NCI-H526 treated with DMSO at 0.1 percent for 48 hours (cell line): ENCODE results near the gene PPFIA3.
"Not testable (repeated sequence)": the region's sequence is repeated elsewhere in the genome, so short reads cannot be mapped to it uniquely, and the experiment has no call there.

Source experiments
- DNase-seq: peaks from one replicate; lab custom pipeline; 2025; lab: John Stamatoyannopoulos, UW

The PPFIA3 gene

GRCh38 chr19:49125025-49125731 lies 5.8 kb downstream of the PPFIA3 start:
- DNase-seq, result no peak

GRCh38 chr19:49126575-49126974 lies 7.2 kb downstream of the PPFIA3 start:
- no peak for DNase-seq

DNA sequence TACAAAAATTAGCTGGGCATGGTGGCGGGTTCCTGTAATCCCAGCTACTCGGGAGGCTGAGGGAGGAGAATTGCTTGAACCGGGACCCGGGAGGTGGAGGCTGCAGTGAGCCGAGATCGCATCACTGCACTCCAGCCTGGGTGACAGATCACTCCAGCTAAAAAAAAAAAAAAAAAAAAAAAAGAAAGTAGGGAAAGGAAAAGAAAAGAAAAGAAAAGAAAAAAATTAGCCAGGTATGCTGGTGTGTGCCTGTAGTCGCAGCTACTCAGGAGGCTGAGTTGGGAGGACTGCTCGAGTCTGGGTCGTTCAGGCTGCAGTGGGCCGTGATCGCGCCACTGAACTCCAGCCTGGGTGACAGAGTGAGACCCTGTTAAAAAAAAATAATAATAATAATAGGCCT lies 7.9 kb downstream of the PPFIA3 start:
- DNase-seq, result not testable (repeated sequence)

DNA sequence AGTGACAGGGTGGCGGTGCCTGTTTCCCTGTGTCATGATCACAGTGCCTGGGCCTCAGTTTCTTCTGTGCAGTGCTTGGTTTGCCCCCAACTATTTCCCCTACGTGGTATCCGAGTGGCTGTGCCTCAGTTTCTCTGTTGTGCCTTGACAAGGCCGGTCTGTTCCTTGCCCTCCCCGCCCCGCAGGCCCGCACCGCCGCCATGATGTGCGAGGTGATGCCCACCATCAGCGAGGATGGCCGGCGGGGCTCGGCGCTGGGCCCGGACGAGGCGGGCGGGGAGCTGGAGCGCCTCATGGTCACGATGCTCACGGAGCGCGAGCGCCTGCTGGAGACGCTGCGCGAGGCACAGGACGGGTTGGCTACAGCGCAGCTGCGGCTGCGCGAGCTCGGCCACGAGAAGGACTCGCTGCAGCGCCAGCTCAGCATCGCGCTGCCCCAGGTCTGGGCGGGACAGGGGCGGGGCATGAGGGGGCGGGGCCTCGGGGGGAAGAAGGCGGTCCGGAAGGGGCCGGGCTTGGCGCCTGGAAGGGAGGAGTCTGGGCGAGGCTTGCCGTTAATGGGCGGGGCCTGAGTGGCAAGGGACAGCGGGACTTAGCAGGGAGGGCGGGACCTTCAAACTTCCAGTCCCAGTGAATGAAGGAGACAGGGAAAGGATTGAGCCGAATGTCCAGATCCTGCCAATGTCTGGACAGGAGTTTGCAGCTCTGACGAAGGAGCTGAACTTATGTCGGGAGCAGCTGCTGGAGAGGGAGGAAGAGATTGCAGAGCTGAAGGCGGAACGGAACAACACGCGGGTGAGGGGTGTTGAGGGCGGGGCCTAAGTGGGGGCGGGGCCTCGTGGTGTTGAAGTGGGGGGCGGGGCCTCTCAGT lies 8.6 kb downstream of the PPFIA3 start:
- peak; percentile 98 for DNase-seq

DNA sequence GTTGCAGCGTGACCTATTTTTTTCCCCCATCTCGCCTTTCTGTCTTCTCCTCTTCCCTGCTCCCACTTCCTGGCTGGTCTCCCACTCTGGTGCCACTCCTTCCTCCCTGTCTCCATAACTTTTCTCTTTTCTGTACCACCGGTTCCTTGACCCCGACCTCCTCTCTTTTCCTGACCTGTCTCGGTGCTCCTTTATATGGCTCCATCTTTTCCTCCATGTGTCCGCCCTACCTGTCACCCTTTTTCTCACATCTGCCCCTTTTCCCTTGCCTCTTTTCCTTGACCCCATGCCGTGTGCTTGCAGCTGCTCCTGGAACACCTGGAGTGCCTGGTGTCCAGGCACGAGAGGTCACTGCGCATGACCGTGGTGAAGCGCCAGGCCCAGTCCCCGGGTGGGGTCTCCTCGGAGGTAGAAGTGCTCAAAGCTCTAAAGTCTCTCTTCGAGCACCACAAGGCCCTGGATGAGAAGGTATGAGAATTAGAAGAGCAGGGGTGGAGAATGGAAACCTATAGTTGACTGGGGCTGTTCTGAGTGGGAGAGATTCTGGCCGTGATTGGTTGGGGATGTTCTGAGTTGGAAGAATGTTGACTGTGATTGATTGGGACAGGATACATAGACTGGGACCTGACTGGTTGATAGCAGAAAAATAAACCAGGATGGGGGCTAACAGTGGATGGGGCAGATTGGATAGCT lies 9.3 kb downstream of the PPFIA3 start:
- DNase-seq, result no peak

GRCh38 chr19:49129238-49129583 lies 9.9 kb downstream of the PPFIA3 start:
- DNase-seq, result no peak

GRCh38 chr19:49130325-49130724 lies 11.0 kb downstream of the PPFIA3 start:
- no peak for DNase-seq

- no peak for DNase-seq
These were observed 13.7 kb downstream of the PPFIA3 start for GRCh38 chr19:49132974-49133609.

GRCh38 chr19:49133621-49134454 lies 14.5 kb downstream of the PPFIA3 start:
- DNase-seq, result no peak

DNA sequence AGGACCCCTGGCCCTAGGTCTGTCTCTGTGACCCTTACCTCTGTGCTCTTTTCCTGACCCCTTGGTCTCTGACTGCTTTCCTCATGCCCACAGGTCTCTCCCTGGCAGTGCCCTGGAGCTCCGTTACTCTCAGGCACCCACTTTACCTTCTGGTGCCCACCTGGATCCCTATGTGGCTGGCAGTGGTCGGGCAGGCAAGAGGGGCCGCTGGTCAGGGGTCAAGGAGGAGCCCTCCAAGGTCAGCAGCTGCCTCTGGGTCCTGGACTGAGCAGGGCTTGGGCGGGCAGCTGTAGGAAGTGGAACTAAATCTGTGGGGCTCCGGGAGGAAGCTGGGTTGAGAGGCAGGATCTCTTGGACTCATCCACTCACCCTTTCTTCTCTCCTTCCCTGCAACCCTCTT lies 16.3 kb downstream of the PPFIA3 start:
- no peak for DNase-seq

DNA sequence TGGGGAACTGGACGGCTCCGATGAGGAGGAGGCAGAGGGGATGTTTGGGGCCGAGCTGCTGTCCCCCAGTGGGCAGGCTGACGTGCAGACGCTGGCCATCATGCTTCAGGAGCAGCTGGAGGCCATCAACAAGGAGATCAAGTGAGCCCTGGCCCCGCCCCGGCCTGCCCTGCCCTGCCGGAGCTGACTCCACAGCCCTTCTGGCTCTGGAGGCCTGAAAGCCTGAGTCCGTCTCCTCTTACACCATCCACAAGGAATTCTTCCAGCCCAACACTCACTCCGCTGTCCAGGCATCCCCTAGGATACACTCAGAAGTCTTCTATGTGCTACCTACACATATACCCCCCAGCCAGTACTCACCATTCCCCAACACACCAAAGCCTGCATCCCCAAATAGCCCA lies 17.4 kb downstream of the PPFIA3 start:
- no peak for DNase-seq

DNA sequence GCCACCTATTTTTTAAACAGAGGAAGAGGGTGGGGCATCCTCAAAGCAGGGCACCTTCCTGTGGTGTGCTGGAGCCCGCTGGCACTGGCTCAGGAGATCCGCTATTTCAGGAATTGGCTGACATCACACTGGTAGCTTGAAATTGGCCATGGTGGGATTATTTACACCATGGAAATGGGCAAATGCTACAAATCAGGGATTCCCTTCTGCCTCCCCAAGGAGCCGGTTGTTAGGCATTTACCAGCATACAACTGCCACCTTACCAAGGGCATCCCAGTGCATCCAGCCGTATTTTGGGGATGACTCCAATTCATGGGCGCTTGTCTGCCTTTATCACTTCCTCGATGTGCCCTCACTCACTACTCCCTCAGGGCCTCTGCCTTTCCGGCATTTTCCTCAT lies 21.6 kb downstream of the PPFIA3 start:
- no peak for DNase-seq

DNA sequence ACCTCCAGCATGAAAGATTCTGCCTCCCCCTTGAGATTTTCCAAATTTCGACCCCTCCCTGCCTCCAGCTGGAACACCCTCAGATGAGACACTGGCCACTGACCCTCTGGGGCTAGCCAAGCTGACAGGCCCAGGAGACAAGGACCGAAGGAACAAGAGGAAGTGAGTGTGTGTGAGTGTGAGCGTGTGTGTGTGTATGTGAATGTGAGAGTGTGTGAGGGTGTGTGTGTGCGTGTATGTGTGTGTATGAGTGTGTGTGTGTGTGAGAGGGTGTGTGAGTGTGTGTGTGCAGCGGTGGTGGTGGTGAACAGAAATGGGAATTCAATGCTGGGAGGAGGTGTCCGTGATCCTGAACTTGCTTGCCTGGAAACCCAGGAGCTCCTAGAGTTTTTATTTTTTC lies 22.0 kb downstream of the PPFIA3 start:
- no peak for DNase-seq

DNA sequence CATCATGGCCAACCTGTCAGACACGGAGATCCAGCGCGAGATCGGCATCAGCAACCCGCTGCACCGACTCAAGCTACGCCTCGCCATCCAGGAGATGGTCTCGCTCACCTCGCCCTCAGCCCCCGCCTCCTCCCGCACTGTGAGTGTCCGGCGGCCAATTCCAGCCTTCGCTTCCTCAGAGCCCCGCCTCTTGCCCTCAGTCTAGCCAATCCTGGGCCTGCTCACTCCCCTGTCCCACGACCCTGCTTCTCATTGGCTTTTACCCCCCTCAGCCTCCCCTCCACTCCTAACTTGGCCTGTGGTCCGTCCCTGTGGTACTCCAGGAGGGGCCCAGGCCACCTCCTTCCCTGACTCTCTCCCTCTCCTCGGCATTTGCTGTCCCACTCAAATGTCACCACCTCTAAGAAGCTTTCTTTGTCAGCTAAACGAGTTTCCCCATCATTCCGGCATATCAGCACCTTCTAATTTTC lies 23.6 kb downstream of the PPFIA3 start:
- DNase-seq, result peak; percentile 90

GRCh38 chr19:49145573-49146407 lies 26.4 kb downstream of the PPFIA3 start:
- DNase-seq, result peak; percentile 64

DNA sequence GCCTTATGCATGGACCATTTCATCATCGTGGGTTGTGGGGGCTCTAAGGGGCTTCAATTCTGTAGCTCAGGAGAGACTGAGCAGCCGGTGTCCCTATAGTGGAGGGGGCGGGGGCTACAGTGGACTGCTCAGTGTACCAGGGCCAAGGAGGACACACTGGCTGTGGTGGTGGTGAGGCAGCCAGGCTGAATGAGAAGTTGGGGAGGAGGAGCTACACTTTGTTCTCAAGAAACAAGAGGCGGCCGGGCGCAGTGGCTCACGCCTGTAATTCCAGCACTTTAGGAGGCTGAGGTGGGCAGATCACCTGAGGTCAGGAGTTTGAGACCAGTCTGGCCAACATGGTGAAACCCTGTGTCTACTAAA lies 27.0 kb downstream of the PPFIA3 start:
- not testable (repeated sequence) for DNase-seq

- no peak for DNase-seq
These were observed 28.8 kb downstream of the PPFIA3 start for GRCh38 chr19:49148044-49148682.

GRCh38 chr19:49148784-49149651 lies 29.7 kb downstream of the PPFIA3 start:
- peak; percentile 84 for DNase-seq

DNA sequence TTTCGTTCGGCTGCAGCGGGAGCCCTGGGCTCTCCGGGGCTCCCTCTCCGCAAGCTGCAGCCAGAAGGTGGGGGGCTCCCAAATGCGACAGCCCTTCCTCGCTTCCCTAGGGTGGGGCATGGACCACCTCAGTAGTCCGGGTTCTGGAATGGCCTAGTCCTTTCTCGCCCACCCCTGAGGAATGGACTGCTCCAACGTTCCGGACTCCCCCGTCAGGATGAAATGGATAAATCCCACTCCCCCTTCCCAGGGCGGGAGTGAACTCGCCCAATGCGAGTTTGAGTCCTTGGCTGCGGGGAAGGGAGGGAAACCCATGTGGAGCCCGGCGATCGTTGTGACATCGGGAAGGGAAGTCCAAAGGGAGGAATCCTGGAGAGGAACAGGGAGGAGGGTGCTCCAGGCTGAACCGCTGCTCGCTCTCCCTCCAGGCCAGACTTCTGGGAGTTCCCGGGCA lies 30.3 kb downstream of the PPFIA3 start:
- DNase-seq, result peak; percentile 55
